PC-3 (cell line): ENCODE results near the gene PAX2. TPM values are rescaled to one million over a fixed set of nuclear protein-coding genes. Genes with fewer than 3 reads are reported as not detected.

Experiments
- ATAC-seq: fragments of 200-7000 bp; cut with Tn5 transposase; 2 replicates; pipeline ENCODE4 v1.9.1; 2020; ENCODE audit warnings: mild to moderate bottlenecking, moderate library complexity
- BruUV-seq: library from RNA; stranded (reverse); fragments of 400-500 nt; replicated peaks from 2 replicates; lab custom pipeline; 2021; lab: Mats Ljungman, UMichigan
- CTCF ChIA-PET: fragments of 300-600 bp; sonication (Branson Sonifier 250); formaldehyde crosslinking; loops from one replicate; lab custom pipeline; 2022; ENCODE audit warnings: antibody characterized with exemption; lab: Charles Lee
- POLR2A ChIA-PET: fragments of 300-600 bp; sonication (Branson Sonifier 250); formaldehyde crosslinking; loops from one replicate; lab custom pipeline; 2022; ENCODE audit warnings: antibody characterized with exemption; ENCODE audit not compliant: unreplicated experiment; lab: Charles Lee
- DNase-seq: peaks from one replicate; pipeline ENCODE4 v3.0.0-alpha.2; 2015
- H2AFZ ChIP-seq: fragments of 300-600 bp; sonication (generic); 2 replicates; pipeline ENCODE4 v1.6.0; 2016; ENCODE audit warnings: antibody characterized with exemption, low read length
- H3F3A ChIP-seq: fragments of 300-600 bp; sonication (generic); one replicate; pipeline ENCODE4 v1.6.0; 2017; ENCODE audit warnings: antibody characterized with exemption, low read length, control low read depth, mild to moderate bottlenecking; ENCODE audit not compliant: unreplicated experiment
- H3K27ac ChIP-seq: fragments of 300-600 bp; sonication (generic); 2 replicates; pipeline ENCODE4 v1.5.1; 2016; ENCODE audit warnings: mild to moderate bottlenecking, low read length
- H3K27me3 ChIP-seq: fragments of 300-600 bp; sonication (generic); 2 replicates; pipeline ENCODE4 v1.6.1; 2016; ENCODE audit warnings: low read length, mixed read lengths
- H3K36me3 ChIP-seq: fragments of 300-600 bp; sonication (generic); 2 replicates; pipeline ENCODE4 v1.6.1; 2016; ENCODE audit warnings: low read depth, mixed run types, low read length, mixed read lengths
- H3K4me1 ChIP-seq: fragments of 300-600 bp; sonication (generic); 2 replicates; pipeline ENCODE4 v1.5.1; 2016; ENCODE audit warnings: low read length; ENCODE audit not compliant: insufficient read depth
- H3K4me2 ChIP-seq: fragments of 300-600 bp; sonication (generic); 2 replicates; pipeline ENCODE4 v1.6.0; 2016; ENCODE audit warnings: low read length
- H3K4me3 ChIP-seq: fragments of 300-600 bp; sonication (generic); 2 replicates; pipeline ENCODE4 v1.5.1; 2016; ENCODE audit warnings: mild to moderate bottlenecking, low read length, mixed read lengths
- H3K79me2 ChIP-seq: fragments of 300-600 bp; sonication (generic); 2 replicates; pipeline ENCODE4 v1.6.1; 2017; ENCODE audit warnings: low read length, mixed read lengths
- H3K9ac ChIP-seq: fragments of 300-600 bp; sonication (generic); 2 replicates; pipeline ENCODE4 v1.6.0; 2016; ENCODE audit warnings: mild to moderate bottlenecking, low read length
- H3K9me2 ChIP-seq: fragments of 300-600 bp; sonication (generic); replicated peaks from 2 replicates; pipeline ENCODE4 v1.6.1; 2016; ENCODE audit warnings: mixed run types, low read length, mixed read lengths
- H3K9me3 ChIP-seq: fragments of 300-600 bp; sonication (generic); 2 replicates; pipeline ENCODE4 v1.6.1; 2016; ENCODE audit warnings: low read length, mixed read lengths
- H4K20me1 ChIP-seq: fragments of 300-600 bp; sonication (generic); 2 replicates; pipeline ENCODE4 v1.6.1; 2016; ENCODE audit warnings: low read length, mixed read lengths
- EZH2 ChIP-seq: fragments of 300-600 bp; sonication (generic); IDR thresholded peaks from one replicate; pipeline ENCODE4 v1.6.1; 2017; ENCODE audit warnings: antibody characterized with exemption, mild to moderate bottlenecking, low read length; ENCODE audit not compliant: unreplicated experiment
- EZH2phosphoT487 ChIP-seq: fragments of 300-600 bp; sonication (generic); IDR thresholded peaks from 2 replicates; pipeline ENCODE4 v1.6.1; 2018; ENCODE audit warnings: mild to moderate bottlenecking, antibody characterized with exemption, low read length, borderline replicate concordance
- intact Hi-C: fragments of 100-400 bp; cut with micrococcal nuclease; formaldehyde crosslinking; loops from 2 replicates; pipeline ENCODE4 v1.9.0; 2023
- total RNA-seq: library from RNA; depleted of rRNA; stranded (reverse); fragments of >200 nt; gene quantifications from 2 replicates; pipeline ENCODE4 v1.2.3, GENCODE V29; 2014
- TF ChIP-seq, protein P1 (sequence below): fragments of 300-600 bp; sonication (generic); conservative IDR thresholded peaks from 2 replicates; pipeline ENCODE4 v1.5.1; 2017; ENCODE audit warnings: antibody characterized with exemption, low read depth, mild to moderate bottlenecking, low read length

The PAX2 gene
- total RNA-seq, 1 experiment from 2014 or later, result not detected

- H3K27me3 ChIP-seq, result peaks cover 51% of the 10 kb centered on the region
- intact Hi-C loops, result no loop called here
- BruUV-seq, result no TSS peak
- no peaks in the 10 kb centered on the region for H3F3A ChIP-seq
- H3K4me2 ChIP-seq, result no peak overlapping the region
- H3K9me2 ChIP-seq, result no peaks in the 10 kb centered on the region
- H3K27ac ChIP-seq, result no peak overlapping the region
- DNase-seq (no peak), ATAC-seq (no peak)
- POLR2A ChIA-PET, result no interaction called here
- no peaks in the 10 kb centered on the region for H3K9me3 ChIP-seq
- H2AFZ ChIP-seq, result no peak overlapping the region
- H3K4me1 ChIP-seq, result no peaks in the 10 kb centered on the region
- no peak overlapping the region for H3K4me3 ChIP-seq
- no peak for TF ChIP-seq EZH2phosphoT487
- TF ChIP-seq EZH2, result no peak
- CTCF ChIA-PET, result no interaction called here
- H4K20me1 ChIP-seq, result no peaks in the 10 kb centered on the region
- no peaks in the 10 kb centered on the region for H3K36me3 ChIP-seq
- H3K79me2 ChIP-seq, result no peaks in the 10 kb centered on the region
- H3K9ac ChIP-seq, result no peak overlapping the region
Measured at GRCh38 chr10:100782461-100783244, 37.3 kb downstream of the PAX2 start.

DNA sequence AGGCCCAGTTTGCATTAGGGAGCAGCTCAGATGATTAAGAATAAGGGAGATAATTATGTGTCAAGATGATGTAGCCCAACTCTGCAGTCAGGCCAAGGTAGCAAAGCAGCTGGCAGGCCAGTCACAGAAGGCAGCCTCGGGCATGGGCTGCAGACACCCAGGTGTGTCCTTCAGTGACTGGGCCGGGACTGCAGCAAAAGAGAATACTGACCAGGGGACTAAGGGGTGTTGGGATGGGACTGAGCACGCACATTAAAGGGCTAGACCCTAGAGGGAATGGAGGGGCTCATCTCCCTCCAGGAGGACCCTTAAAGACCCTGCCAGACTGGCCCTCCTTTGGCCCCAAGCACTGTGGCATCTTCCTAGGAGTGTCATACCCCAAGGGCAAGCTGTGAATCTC lies 38.7 kb downstream of the PAX2 start:
- TF ChIP-seq, protein P1, sequence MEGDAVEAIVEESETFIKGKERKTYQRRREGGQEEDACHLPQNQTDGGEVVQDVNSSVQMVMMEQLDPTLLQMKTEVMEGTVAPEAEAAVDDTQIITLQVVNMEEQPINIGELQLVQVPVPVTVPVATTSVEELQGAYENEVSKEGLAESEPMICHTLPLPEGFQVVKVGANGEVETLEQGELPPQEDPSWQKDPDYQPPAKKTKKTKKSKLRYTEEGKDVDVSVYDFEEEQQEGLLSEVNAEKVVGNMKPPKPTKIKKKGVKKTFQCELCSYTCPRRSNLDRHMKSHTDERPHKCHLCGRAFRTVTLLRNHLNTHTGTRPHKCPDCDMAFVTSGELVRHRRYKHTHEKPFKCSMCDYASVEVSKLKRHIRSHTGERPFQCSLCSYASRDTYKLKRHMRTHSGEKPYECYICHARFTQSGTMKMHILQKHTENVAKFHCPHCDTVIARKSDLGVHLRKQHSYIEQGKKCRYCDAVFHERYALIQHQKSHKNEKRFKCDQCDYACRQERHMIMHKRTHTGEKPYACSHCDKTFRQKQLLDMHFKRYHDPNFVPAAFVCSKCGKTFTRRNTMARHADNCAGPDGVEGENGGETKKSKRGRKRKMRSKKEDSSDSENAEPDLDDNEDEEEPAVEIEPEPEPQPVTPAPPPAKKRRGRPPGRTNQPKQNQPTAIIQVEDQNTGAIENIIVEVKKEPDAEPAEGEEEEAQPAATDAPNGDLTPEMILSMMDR, result no peak
- TF ChIP-seq EZH2phosphoT487 (no peak), EZH2 (no peak)
- H2AFZ ChIP-seq, result no peak overlapping the region
- ATAC-seq (no peak), DNase-seq (no peak)
- no peaks in the 10 kb centered on the region for H3F3A ChIP-seq
- intact Hi-C loops, result no loop called here
- H3K9ac ChIP-seq, result no peak overlapping the region
- POLR2A ChIA-PET, result no interaction called here
- no peaks in the 10 kb centered on the region for H3K36me3 ChIP-seq
- CTCF ChIA-PET, result no interaction called here
- peaks cover 50% of the 10 kb centered on the region for H3K27me3 ChIP-seq
- H3K27ac ChIP-seq, result no peak overlapping the region
- H3K79me2 ChIP-seq, result no peaks in the 10 kb centered on the region
- H3K9me3 ChIP-seq, result no peaks in the 10 kb centered on the region
- no peak overlapping the region for H3K4me2 ChIP-seq
- no peaks in the 10 kb centered on the region for H4K20me1 ChIP-seq
- BruUV-seq, result no TSS peak
- H3K4me3 ChIP-seq, result no peak overlapping the region
- H3K9me2 ChIP-seq, result no peaks in the 10 kb centered on the region
- no peaks in the 10 kb centered on the region for H3K4me1 ChIP-seq

DNA sequence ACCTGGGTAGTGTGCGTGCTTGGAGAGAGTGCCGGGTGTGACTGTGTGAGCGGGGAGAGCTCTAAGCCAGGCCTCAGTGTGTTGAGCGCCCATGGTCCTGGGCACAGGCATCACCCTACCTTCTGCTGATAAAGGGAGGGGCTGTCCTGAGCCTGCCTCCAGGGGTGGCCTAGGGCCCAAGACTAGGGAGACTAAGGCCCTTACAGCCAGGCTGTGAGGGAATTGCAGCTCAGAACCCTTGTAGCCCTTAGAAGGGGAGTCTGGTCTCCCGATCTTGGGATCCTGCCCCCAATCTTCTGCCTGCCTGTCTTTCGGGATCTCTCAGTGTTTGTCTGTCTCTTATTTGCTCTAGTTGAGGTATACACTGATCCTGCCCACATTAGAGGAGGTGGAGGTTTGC lies 41.2 kb downstream of the PAX2 start:
- ChIA-PET CTCF (interaction anchor here (0.5 kb wide), 1 partner anchor 266 kb away, joined by 3 read pairs; no protein-coding TSS in a partner anchor), POLR2A (no interaction called here)
- no peaks in the 10 kb centered on the region for H3K4me1 ChIP-seq
- no peak overlapping the region for H2AFZ ChIP-seq
- H3K27ac ChIP-seq, result no peak overlapping the region
- no peaks in the 10 kb centered on the region for H3F3A ChIP-seq
- BruUV-seq, result no TSS peak
- no peak overlapping the region for H3K4me3 ChIP-seq
- intact Hi-C loops, result no loop called here
- no peaks in the 10 kb centered on the region for H3K9me3 ChIP-seq
- H3K79me2 ChIP-seq, result no peaks in the 10 kb centered on the region
- H4K20me1 ChIP-seq, result no peaks in the 10 kb centered on the region
- ATAC-seq, result no peak
- H3K27me3 ChIP-seq, result peaks cover 67% of the 10 kb centered on the region
- H3K9ac ChIP-seq, result no peak overlapping the region
- no peaks in the 10 kb centered on the region for H3K36me3 ChIP-seq
- no peaks in the 10 kb centered on the region for H3K9me2 ChIP-seq
- no peak overlapping the region for H3K4me2 ChIP-seq
- DNase-seq, result no peak
- TF ChIP-seq, protein P1, result no peak
- TF ChIP-seq EZH2phosphoT487, result no peak
- TF ChIP-seq EZH2, result no peak
